HL-60 (cell line): ENCODE results near the gene GFRA1.

ENCODE experiments used
- DNase-seq, 2 experiments: peaks; one replicate each; pipeline ENCODE4 v3.0.0-alpha.2; 2010 to 2020; ENCODE audit warnings: low read depth in 1 of 2, low spot score in 1 of 2
- H3K27ac ChIP-seq: fragments of 250-450 bp; sonication (Bioruptor Pico); replicated peaks from 2 replicates; pipeline ENCODE4 v1.5.1; 2020; ENCODE audit warnings: mild to moderate bottlenecking, moderate library complexity
- H3K27me3 ChIP-seq: fragments of 250-450 bp; sonication (Bioruptor Pico); 2 replicates; pipeline ENCODE4 v1.5.1; 2021; ENCODE audit warnings: mild to moderate bottlenecking, moderate library complexity; ENCODE audit not compliant: insufficient read depth, poor library complexity, severe bottlenecking
- H3K4me3 ChIP-seq: replicated peaks from 2 replicates; pipeline ENCODE4 v1.5.1; 2011; ENCODE audit warnings: mild to moderate bottlenecking, control low read depth, low read length; ENCODE audit not compliant: insufficient read depth
- GABPA ChIP-seq: IDR thresholded peaks from 2 replicates; pipeline ENCODE4 v1.6.1; 2012; ENCODE audit warnings: low read depth
- POLR2AphosphoS5 ChIP-seq: IDR thresholded peaks from 2 replicates; pipeline ENCODE4 v1.6.1; 2012; ENCODE audit warnings: low read depth
- SPI1 ChIP-seq: IDR thresholded peaks from 2 replicates; pipeline ENCODE4 v1.6.1; 2012; ENCODE audit warnings: low read depth, mild to moderate bottlenecking, borderline replicate concordance
- TF ChIP-seq, protein P1 (sequence below): IDR thresholded peaks from one replicate; pipeline ENCODE4 v1.5.1; 2011; ENCODE audit warnings: low read length, control low read depth, inconsistent platforms; ENCODE audit not compliant: insufficient read depth
- TF ChIP-seq, protein P2 (sequence below): IDR thresholded peaks from 2 replicates; pipeline ENCODE4 v1.6.1; 2012; ENCODE audit warnings: low read depth; ENCODE audit not compliant: insufficient replicate concordance

Gene GFRA1

DNA sequence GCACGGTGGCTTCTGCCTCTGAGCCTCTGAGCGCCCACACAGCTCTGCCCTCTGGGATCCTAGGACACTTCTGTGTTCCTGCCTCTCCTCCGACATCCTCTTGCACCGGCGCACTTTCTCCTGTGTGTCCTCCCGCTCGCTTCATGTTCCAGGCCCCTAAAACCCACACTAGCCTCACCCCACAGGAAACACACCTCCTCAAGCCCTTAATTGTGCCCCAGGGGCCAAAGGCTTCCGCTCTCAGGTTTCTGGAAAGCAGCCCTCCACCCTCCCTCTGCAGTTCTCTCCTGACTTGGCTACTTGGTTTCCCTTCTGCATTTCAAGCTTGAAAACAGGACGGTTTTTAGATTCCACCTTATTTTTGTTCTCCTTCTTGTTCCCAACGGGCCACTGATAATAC is 7.3 kb downstream of the GFRA1 start:
- H3K4me3 ChIP-seq, result no peak overlapping the region
- TF ChIP-seq, protein P1, sequence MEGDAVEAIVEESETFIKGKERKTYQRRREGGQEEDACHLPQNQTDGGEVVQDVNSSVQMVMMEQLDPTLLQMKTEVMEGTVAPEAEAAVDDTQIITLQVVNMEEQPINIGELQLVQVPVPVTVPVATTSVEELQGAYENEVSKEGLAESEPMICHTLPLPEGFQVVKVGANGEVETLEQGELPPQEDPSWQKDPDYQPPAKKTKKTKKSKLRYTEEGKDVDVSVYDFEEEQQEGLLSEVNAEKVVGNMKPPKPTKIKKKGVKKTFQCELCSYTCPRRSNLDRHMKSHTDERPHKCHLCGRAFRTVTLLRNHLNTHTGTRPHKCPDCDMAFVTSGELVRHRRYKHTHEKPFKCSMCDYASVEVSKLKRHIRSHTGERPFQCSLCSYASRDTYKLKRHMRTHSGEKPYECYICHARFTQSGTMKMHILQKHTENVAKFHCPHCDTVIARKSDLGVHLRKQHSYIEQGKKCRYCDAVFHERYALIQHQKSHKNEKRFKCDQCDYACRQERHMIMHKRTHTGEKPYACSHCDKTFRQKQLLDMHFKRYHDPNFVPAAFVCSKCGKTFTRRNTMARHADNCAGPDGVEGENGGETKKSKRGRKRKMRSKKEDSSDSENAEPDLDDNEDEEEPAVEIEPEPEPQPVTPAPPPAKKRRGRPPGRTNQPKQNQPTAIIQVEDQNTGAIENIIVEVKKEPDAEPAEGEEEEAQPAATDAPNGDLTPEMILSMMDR, result no peak
- TF ChIP-seq SPI1 (no peak), POLR2AphosphoS5 (no peak), GABPA (no peak)
- TF ChIP-seq, protein P2, sequence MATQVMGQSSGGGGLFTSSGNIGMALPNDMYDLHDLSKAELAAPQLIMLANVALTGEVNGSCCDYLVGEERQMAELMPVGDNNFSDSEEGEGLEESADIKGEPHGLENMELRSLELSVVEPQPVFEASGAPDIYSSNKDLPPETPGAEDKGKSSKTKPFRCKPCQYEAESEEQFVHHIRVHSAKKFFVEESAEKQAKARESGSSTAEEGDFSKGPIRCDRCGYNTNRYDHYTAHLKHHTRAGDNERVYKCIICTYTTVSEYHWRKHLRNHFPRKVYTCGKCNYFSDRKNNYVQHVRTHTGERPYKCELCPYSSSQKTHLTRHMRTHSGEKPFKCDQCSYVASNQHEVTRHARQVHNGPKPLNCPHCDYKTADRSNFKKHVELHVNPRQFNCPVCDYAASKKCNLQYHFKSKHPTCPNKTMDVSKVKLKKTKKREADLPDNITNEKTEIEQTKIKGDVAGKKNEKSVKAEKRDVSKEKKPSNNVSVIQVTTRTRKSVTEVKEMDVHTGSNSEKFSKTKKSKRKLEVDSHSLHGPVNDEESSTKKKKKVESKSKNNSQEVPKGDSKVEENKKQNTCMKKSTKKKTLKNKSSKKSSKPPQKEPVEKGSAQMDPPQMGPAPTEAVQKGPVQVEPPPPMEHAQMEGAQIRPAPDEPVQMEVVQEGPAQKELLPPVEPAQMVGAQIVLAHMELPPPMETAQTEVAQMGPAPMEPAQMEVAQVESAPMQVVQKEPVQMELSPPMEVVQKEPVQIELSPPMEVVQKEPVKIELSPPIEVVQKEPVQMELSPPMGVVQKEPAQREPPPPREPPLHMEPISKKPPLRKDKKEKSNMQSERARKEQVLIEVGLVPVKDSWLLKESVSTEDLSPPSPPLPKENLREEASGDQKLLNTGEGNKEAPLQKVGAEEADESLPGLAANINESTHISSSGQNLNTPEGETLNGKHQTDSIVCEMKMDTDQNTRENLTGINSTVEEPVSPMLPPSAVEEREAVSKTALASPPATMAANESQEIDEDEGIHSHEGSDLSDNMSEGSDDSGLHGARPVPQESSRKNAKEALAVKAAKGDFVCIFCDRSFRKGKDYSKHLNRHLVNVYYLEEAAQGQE, result no peak
- peaks cover 6% of the 10 kb centered on the region for H3K27me3 ChIP-seq

DNA sequence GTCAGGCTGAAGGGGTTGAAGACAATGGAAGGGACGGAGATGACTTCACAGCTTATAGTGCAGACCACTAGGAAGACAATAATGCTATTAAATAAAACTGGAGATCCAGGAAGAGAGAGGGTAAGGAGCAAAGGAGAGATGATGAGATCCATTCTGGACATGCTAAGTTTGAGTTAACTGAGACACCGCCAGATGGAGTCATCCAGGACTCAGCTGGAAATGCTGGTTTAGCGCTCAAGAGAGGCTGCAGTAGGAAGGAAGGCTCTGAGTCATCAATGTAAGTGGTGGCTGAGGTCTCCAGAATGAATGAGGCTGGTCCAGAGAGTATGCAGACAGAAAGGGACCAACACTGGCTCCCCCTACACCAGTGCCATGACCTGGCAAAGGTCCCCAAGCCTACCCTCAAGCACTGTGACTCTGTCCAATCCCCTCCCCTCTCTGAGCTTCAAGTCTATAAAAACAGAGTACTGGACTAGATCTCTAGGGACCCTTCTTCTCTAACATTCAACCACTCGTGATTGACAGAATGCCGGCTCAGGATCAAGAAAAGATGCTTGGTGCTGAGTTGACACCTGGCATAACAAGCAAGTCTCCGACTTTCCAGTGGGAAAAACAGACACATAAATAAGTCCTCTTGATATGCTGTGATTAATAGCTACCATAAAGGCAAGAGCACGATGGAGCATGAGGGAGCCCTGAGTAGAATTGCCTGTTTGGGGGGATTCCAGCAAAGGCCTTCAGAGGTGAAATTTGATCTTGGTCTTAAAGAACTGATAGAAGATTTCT is 8.9 kb downstream of the GFRA1 start:
- TF ChIP-seq POLR2AphosphoS5 (no peak), GABPA (no peak), SPI1 (no peak)
- TF ChIP-seq, protein P1, result no peak
- TF ChIP-seq, protein P2, result no peak
- no peak overlapping the region for H3K4me3 ChIP-seq
- H3K27ac ChIP-seq, result no peak overlapping the region
- DNase-seq, result no peak
- peaks cover 3% of the 10 kb centered on the region for H3K27me3 ChIP-seq

More for the DNA sequence above, 7.3 kb downstream of the GFRA1 start:
- no peak for DNase-seq
- H3K27ac ChIP-seq, result no peak overlapping the region

DNA sequence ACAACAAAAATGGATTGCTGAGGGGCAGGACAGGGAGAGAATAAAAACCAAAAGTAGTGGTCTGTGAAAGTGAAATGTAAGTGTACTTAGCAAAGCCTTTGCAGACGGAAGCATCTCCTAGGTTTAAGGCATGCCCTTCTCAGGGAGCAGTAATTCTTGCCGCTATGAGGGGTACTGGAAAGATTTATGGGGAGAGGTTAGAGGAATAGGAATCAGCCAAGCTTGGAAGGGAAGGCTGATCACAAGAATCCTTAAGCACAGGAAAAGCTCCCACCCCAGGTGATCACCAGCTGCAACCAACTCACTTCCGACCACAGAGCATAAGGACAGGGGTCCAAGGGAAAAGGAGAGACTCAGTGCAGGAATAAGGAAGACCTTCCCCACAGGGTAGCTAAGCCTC is 10.3 kb downstream of the GFRA1 start:
- no peak for TF ChIP-seq POLR2AphosphoS5
- TF ChIP-seq SPI1, result no peak
- TF ChIP-seq, protein P2, result no peak
- no peak for TF ChIP-seq GABPA
- TF ChIP-seq, protein P1, result no peak
- no peak overlapping the region for H3K4me3 ChIP-seq
- no peak for DNase-seq
- peaks cover 3% of the 10 kb centered on the region for H3K27me3 ChIP-seq
- H3K27ac ChIP-seq, result no peak overlapping the region
